CD4-positive, alpha-beta T cell treated with Interferon gamma for 1 hour (primary cell): ENCODE results near the gene TDP1.

ENCODE experiments used
- DNase-seq: peaks from one replicate; pipeline ENCODE4 v3.0.0-alpha.2; 2020

Gene TDP1

DNA sequence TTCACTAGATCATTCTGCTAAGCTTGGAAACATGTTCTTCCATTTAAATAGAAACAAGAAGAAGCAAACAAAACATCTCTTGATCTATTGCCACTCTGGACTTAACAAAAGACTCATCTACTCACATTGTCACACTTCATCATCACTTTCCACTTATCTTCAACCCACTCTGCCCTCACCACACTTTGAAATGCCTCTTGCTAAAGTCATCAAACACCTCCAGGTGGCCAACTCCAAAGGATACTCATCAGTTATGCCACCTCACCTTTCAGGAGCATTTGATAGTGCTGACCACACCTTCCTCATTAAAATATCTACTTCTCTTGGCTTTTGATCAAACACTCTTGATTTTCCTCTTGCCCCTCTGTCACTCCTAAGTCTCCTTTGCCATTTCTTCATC is 8.4 kb upstream of the TDP1 start:
- DNase-seq = no peak

DNA sequence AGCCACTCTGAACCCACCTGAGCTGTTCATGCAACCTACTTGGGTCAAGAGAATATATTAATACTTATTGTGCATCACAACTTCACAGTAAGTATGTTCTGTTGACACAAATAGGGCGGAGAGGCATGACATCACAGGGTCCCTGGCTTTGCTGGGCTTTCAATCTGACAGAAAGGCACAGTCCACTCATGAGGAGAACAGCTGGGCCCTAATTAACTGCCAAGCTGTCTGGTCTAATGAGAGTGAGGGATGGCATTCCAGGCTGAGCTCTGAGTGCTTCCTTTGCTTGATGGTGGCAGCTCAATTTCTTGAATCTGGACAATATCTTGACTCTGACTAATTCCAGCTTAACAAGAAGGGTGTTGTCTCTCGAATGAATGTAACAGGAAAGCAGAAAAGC is 3.2 kb upstream of the TDP1 start:
- DNase-seq = no peak

DNA sequence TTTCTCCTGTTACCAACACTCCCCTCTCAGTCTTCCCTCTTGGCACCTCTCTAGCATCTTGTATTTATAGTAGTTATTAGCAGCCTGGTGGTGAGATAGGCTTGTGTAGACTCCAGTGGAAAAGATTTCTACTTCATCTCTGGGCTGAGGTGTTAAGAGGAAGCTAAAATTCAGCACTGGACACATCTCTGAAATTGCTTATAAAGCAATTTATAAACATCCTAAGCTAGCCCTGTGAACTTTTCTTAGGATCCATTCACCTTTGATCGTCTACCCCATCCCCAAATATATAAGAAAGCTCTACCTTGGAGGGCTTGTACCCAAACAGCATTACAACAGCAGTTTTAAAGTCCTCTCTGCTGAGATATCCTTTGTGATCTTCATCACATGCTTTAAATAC is 2.1 kb upstream of the TDP1 start:
- no peak for DNase-seq

DNA sequence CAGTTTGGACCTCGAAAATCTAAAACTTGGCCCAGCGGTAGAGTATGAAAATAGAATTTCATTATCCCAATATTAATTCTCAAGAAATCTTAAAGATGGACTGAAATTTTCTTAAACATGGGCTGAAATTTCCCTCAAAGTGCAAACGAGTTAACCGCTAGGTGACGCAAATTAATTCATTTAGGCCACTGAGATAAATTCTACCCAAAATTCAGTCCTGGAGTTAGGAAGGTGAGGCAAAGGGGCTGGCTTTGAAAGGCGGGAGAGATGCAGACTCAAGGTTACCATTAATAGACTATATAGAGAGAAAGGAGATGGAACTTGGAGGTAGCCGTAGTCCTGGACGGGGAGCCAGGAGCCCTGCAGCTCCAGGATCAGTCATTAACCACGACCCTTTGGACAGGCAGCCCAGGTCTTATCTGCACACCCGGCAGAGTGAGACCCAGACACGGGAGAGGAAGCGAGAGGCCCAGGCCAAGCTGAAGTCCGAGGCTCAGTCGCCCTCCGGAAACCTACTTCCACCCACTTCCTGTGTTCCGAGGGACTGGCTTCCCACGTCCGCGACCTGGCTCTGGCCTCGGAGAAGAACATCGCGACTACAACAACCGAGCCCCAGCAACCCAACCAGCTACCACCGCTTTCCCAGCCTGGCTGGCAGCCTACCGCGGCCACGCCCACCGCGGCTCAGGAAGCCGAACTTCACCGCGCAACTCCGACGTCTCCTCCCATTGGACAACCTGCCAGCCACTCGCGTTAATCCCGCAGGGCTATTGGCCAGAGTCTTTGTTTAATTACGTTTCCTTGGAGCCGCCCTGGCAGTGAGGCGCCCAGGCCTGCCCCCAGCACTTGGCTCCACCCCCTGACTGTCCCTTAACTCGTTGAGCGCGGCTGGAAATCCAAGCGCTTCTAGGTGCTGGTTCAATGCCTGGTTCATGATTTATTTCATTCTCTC is 1.4 kb upstream of the TDP1 start, which contains the start of gene EFCAB11:
TSS of gene EFCAB11 (minus strand) at position 661 of the 952 bp plus-strand sequence. CDS start at position 591, 70 bp downstream.
- peak; percentile 96 for DNase-seq

DNA sequence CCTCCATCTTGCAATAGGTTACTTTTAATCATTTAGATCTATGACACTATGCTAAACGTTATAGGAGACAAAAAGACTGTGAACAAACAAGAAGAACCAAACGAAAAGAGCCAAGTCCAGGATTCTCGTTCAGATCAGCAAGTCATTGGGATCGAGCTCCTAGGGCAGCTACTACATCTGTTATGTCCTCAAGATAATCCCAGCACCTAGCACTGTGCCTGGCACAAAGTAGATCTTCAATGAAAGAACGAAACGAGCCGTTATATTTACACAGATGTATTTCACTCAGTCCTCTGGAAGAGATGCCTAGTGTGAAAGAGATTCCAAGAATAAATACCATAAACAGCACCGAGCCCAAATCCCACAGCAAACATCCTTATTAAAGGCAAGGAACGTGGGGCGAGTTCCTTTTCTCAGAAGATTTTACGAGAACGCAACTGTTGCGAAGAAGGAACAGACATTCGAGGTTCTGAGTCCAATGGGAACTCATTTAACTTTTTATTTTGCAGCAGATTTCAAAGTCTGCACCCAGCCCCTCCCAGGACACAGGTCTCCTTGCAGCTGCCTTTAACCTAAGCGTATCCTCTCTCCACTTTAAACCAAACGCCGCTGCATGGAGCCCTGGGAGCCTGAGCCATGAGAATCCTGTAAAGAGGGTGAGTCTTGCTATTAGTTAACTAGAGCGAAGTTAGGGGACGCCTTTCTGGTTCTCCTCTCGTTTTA is 544 bp upstream of the TDP1 start:
- no peak for DNase-seq

DNA sequence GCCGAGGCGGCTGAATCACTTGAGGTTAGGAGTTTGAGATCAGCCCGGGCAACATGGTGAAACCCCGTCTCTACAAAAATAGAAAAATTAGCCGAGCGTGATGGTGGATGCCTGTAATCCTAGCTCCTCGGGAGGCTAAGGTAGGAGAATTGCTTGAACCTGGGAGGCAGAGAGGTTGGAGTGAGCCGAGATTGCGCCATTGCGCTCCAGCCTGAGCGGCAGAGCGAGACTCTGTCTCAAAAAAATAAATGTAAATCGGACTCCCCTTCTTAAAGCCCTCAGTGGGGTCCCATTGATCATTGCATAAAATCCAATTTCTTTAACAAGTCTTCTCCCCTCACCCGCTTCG is 908 bp downstream of the TDP1 start:
- DNase-seq = no peak

DNA sequence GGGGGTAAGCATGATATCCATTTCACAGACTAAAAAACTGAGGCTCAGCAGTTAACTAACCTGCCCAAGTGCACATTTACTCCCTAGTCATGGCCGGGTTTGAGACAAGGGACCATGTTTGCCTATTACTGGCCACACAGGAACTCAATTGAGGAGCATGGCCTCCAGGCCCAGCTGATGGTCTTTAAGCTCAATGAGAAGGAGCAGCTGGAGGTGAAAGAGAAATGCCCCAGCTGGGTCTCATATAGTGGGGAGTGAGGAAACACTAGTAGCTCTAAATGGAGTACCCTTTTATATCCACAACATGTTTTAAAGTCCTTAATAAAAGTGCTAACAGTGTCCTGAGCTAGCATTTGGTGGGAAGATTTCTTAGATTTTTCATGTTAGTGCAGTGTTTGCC is 1.6 kb downstream of the TDP1 start:
- no peak for DNase-seq

DNA sequence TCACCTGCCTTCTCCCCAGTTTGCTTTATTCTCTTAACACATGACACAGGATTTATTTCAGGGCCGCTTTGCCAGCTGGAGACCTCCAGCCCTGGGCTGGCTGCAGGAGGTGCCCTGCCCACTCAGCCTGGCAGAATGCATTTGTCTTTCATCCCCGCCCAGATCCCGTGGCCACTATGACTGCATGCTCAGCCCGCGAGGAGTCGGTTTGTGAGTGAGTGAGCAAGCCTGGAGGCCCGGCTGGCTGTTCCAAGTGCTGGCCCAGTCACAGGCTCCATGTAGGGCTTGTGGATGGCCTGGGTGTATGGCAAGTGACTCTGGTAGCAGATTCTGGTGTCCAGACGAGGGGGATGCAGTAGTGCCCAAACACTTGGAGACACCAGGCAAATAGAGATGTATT is 2.1 kb downstream of the TDP1 start:
- DNase-seq = no peak

DNA sequence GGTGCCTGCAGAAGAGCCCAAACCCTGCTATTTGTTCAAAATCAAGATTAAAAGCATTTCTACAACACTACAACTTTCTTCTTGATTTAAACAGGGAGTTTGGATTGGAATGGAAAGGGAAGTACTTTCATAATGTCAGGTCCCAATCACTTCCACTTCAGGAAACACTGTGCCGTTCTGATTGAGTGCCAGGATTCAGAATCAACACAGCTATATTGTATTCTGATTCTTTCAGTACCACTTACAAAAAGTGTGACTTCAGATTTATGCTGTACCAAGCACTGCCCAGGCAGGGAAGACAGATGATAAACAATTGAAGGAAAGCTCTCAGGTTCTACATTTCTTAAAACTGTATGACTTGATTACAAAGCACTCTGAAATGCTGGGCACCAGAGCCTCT is 3.2 kb downstream of the TDP1 start:
- DNase-seq = no peak

DNA sequence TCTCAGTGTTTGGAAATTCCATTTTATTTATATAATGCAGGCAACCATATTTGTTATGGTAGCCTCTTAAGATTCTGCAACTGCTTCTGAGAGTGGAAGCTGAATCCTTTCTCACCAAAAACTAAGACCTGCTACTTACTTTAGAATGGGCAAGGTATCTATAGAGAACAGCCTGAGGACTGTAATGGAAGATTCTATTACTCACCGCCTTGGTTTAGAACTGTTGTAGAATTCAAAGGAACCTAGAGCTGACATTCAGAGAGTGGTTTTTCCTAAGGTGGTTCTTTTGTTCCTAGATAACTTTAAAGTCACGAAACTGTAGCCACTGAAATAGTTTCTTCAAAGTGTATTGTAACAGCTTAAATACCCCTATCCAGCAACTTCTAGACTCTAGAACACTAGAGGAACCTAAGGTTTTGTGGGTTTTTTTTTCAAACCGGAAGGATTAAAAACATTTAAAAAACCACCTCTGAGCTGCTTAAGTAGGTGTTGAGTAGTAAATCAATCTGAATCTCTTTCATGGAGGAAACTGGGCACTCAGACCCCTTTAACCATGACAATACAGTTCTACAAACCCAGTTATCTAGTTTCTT is 4.2 kb downstream of the TDP1 start:
- DNase-seq = no peak

DNA sequence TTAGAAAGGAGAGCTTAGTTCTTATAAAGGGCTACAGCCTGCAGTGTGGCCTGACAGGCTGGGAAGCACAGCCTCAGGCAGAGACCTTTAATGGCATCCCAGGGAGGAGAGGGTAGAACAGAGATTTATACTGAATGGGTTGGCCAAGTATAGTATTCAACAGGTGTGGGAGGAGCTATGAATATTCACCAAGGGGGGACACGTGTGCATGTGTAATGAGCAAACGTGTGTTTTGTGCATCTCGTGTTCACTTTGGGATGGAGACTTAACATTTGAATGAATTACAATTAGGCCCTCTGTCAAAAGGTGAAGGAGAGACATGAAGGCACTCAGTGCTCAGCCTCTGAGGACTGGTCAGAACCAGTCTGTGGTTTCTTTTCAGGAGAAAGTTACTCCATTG is 5.2 kb downstream of the TDP1 start:
- no peak for DNase-seq

DNA sequence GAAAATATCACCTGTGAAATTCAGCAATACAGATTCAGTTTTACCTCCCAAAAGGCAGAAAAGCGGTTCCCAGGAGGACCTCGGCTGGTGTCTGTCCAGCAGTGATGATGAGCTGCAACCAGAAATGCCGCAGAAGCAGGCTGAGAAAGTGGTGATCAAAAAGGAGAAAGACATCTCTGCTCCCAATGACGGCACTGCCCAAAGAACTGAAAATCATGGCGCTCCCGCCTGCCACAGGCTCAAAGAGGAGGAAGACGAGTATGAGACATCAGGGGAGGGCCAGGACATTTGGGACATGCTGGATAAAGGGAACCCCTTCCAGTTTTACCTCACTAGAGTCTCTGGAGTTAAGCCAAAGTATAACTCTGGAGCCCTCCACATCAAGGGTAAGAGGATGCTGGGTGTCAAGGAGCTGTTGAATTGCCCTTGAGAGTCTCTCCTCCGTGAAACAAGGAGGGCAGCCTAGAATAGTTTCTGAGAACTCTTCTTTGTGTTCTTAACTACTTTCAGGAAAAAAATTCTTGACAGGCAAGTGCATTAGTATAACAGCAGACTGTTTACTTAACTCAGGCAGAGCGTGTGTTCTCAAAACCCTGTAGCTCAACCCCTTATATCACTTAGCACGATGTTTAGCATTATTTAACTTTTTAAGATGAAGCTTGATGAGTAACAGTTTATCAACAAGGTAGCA is 7.7 kb downstream of the TDP1 start:
- no peak for DNase-seq

DNA sequence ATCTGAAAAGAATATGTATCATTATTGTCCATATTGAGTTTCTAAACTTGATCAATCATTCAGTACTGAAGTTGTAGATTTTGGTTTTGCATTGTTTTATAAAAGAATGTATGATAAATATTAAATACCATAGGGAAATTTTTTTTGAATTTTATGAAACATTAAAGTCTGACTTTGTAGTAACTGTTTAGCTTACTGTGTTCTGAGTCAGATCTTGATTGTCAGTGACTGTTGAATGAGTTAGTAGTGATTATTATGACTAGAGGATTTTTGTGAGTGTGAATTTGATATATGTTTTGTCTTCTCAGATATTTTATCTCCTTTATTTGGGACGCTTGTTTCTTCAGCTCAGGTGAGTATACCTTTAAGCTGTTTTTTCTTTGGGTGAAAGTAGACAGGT is 10.1 kb downstream of the TDP1 start:
- DNase-seq = no peak

DNA sequence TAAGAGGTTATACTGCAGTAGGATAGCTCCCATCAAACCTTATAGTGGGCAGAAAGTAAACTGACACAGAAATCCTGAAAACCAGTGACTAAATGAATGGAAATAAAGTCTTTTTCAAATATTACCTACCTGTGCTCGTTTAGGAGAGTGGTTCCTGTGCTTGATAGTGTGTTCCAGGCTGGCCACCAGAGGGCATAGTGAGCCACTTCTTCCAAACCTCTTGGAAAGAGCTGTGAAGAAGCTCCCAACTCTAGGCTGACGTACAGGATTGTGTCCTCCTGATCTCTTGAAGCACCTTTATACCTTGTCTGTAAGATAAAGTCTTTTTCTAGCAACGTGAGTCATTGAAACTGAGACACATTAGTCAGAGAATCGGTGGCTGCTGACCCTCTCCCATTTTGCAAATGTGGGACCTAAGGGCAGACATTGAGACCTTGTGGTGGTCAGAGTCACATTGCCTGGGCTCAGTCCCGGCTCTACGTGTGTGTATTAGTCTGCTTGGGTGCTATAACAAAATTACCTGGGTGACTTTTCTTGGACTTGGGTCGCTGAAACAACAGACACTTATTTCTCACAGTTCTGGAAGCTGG is 17.6 kb downstream of the TDP1 start:
- peak; percentile 38 for DNase-seq

DNA sequence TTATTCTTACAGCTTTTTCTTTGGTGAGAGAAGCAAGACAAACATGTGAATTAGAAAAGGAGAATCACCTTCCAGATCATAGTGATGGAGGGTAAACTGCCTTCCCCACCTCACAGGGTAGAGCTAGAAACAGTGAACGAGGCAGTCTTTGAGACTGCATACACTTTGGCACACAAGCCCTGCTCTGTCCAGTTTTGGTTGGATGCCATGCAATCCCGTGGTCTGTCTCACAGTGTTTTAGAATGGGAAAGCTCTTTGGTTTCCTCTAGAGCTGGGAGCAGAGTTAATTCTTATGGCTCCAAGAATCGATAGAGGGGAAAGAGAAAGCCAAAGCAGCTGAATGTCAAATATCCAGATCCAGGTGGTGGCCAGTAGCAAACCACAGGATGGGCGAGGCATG is 21.9 kb downstream of the TDP1 start:
- no peak for DNase-seq

DNA sequence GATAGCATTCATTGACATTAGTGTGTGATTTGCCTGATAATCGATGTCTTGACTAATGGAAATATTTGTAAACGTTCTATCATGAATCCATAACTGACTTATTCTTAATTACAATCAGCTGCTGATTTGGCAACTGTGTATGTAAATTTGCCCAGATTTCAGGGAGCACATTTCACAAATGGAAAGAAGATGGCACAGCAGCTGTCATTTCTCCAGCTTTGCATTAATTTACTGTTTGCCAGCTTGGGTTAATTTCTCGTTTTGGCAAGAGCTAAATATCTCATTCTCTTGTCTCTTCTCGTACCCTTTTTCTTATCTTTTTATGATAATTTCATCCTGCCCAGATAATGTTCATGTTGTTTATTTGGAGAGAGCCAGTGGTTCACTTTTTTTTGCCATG is 22.9 kb downstream of the TDP1 start:
- no peak for DNase-seq

DNA sequence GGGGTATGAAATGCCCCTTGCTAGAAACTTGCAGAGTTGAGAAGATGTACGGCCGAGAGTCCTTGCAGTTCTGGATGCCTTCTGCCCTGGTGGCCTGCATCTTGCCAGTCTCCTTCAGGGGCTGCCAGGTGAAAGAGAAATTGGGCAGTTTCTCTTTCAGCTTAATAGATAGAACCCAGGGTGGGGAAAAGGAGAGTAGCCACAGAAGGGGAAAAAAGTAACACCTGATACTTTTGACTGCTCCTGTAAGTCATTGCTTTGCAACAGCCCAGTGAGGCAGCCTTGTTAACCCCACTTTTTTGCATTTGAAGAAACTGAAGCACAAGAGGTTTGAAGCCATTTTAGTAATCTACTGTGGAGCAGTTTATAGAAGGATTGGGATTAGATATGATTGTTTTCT is 27.6 kb downstream of the TDP1 start:
- DNase-seq = no peak

DNA sequence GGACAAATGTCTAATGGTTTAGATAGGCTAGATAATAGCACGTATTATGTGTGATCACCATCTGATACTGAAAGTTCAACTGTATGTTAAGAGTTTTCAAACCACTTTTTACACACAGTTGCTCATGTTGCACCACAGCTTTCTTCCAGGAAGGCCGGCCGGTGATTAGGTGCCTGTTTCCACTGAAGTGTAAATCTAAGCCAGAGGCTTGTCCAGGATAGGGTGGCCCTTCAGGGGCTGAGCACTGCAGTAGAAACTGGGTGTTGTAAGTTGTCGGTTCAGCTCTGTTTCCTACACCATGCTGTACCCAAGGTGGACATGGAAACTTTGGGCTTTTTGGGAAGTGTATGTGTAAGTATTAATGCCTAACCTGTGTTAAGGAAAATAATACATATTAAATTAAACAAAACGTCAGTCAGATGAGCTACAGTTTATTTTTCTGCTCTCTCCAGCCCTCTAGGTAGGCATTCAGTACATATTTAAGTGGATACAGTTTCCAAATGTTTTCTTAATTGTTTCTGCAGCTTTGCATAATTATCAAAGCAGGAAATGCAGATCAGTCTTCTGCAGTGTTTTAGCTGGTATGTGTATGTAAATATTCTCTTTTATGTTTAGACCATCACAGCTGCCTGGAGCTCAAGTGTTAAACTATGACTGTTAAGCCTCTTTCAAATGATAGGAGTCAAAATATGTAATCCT is 30.9 kb downstream of the TDP1 start:
- DNase-seq = no peak

DNA sequence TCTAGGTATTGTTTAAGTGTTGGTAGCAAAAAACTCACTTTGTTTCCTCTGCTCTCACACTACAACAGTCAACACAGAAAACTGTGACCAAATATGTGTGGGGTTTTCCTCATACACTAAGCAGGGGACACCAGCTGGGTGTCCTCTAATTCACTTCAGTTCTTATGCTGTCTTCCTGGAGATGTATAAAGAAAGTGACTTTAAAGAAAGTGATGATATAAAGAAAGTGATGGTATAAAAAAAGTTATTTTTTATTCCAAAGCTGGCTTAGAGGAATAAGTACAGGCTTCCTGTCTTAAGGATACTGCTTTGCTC is 31.4 kb downstream of the TDP1 start:
- DNase-seq = no peak

DNA sequence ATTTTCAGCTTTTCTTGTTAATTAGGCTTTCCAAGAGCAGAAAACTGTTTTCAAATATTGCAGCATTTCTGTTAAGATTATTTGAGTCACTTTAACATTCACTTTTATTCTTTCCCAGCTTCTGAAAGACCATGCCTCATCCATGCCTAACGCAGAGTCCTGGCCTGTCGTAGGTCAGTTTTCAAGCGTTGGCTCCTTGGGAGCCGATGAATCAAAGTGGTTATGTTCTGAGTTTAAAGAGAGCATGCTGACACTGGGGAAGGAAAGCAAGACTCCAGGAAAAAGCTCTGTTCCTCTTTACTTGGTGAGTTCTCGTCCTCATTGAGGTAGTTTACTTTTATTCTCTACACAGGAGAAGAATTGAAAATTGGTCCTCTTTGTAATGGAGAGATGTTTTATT is 33.1 kb downstream of the TDP1 start:
- no peak for DNase-seq

DNA sequence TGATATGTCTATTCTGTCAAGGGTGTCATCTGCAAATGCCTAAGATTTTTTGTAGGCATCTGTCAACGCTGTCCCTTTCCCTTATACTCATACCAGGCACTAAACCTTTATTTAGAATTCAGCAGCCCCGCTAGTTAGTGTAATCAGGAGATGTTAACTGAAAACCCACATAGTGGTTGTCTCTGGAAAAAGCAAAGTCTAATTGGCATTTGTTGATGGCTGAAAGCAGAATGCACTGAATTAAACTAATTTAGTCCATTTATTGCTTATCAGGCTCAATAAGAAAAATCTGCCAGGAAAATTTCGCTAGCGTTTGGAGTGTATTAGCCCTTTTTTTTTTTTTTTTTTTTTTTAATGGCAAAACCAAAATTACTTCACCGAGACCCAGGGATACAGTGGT is 34.5 kb downstream of the TDP1 start:
- no peak for DNase-seq

DNA sequence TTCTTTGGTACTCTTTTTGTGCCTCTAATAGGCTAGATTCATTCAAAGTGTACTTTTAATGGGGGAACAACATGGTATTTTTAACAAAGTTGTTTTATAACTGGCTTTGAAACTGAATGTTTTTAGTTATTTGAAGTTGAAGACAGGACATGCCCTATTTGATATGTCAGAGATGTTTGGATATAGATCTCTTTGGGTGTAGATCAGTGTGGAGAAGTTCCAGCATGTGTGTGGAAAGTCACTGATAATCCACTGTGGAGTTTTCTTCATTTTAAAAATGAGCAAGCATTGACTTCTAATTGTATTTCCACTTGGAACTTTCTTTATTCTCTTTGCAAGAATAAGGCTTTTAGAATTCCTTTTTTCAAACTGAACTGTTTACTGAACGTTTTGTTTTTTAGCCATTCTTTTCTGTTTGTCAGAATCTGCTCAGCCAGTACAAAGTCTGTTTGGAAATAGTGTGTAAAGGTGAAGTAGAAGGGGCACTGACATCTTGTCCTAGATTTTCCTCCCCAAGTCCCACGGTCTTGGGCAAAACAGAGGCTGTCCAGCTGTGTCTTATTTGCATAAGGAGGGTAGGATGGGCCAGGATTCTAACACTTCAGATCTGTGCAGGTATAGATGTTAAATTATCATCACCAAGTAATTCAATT is 35.0 kb downstream of the TDP1 start:
- no peak for DNase-seq
